Panc1 (cell line): ENCODE measurements around the gene DCN. TPM values are rescaled to one million over a fixed set of nuclear protein-coding genes. Genes with fewer than 3 reads are reported as not detected.

Experiments used
- ATAC-seq: fragments of 200-7000 bp; cut with Tn5 transposase; 2 replicates; pipeline ENCODE4 v1.9.1; 2020; ENCODE audit warnings: mild to moderate bottlenecking, moderate library complexity
- BruUV-seq: library from RNA; stranded (reverse); fragments of 400-500 nt; replicated peaks from 2 replicates; lab custom pipeline; 2021; lab: Mats Ljungman, UMichigan
- CTCF ChIA-PET: fragments of 300-600 bp; sonication (Branson Sonifier 250); formaldehyde crosslinking; loops from one replicate; lab custom pipeline; 2022; ENCODE audit warnings: antibody characterized with exemption; lab: Charles Lee
- POLR2A ChIA-PET: fragments of 300-600 bp; sonication (Branson Sonifier 250); formaldehyde crosslinking; loops from one replicate; lab custom pipeline; 2022; ENCODE audit warnings: antibody characterized with exemption; lab: Charles Lee
- DNase-seq: peaks from one replicate; pipeline ENCODE4 v3.0.0-alpha.2; 2010; ENCODE audit warnings: low read depth, low spot score
- H3K27ac ChIP-seq: 2 replicates; pipeline ENCODE4 v1.5.1; 2011; ENCODE audit warnings: mild to moderate bottlenecking, low read length, inconsistent platforms
- H3K27me3 ChIP-seq: fragments of 200-500 bp; sonication (Bioruptor generic); 2 replicates; pipeline ENCODE4 v1.6.0; 2014; ENCODE audit warnings: low read length, inconsistent platforms; ENCODE audit not compliant: control insufficient read depth, insufficient read depth
- H3K36me3 ChIP-seq: fragments of 200-500 bp; sonication (Bioruptor generic); 2 replicates; pipeline ENCODE4 v1.5.1; 2014; ENCODE audit warnings: inconsistent platforms, mild to moderate bottlenecking, low read length, moderate library complexity; ENCODE audit not compliant: control insufficient read depth, insufficient read depth
- H3K4me1 ChIP-seq: 2 replicates; pipeline ENCODE4 v1.5.1; 2011; ENCODE audit warnings: inconsistent platforms, mild to moderate bottlenecking, low read length, moderate library complexity; ENCODE audit not compliant: control insufficient read depth, insufficient read depth
- H3K4me3 ChIP-seq, 2 experiments: 2 replicates each; pipeline ENCODE4 v1.5.1; 2011 to 2012; ENCODE audit warnings: low read depth in 2 of 2, low read length in 2 of 2, mild to moderate bottlenecking in 2 of 2, inconsistent platforms in 1 of 2, moderate library complexity in 1 of 2
- H3K9me3 ChIP-seq: fragments of 200-500 bp; sonication (Bioruptor generic); 2 replicates; pipeline ENCODE4 v1.5.1; 2014; ENCODE audit warnings: low read depth, mild to moderate bottlenecking, inconsistent platforms, low read length, moderate library complexity; ENCODE audit not compliant: control insufficient read depth, insufficient read depth
- CTCF ChIP-seq: fragments of 450-650 bp; IDR thresholded peaks from 2 replicates; pipeline ENCODE4 v1.5.1; 2017; ENCODE audit warnings: mild to moderate bottlenecking
- POLR2AphosphoS5 ChIP-seq: IDR thresholded peaks from 2 replicates; pipeline ENCODE4 v1.6.1; 2012; ENCODE audit warnings: mild to moderate bottlenecking, low read depth, low read length, moderate library complexity
- REST ChIP-seq, 2 experiments: IDR thresholded peaks; 2 replicates each; pipeline ENCODE4 v1.6.1; 2011 to 2012; ENCODE audit warnings: low read depth in 2 of 2, control low read depth in 1 of 2, low read length in 1 of 2, mild to moderate bottlenecking in 1 of 2, moderate library complexity in 1 of 2; ENCODE audit not compliant: insufficient read depth in 1 of 2
- SIN3A ChIP-seq: IDR thresholded peaks from 2 replicates; pipeline ENCODE4 v1.6.1; 2012; ENCODE audit warnings: low read depth, mild to moderate bottlenecking, low read length, moderate library complexity, borderline replicate concordance; ENCODE audit not compliant: insufficient read depth
- TCF7L2 ChIP-seq: IDR thresholded peaks from 2 replicates; pipeline ENCODE4 v1.6.1; 2011; ENCODE audit warnings: mild to moderate bottlenecking, low read depth, low read length, inconsistent platforms
- in situ Hi-C: cut with HindIII; loops from 2 replicates; pipeline ENCODE4 v1.10.0; 2016; ENCODE audit warnings: low sequenced_read_pairs, low pct_unique_long_range_greater_than_20kb
- intact Hi-C: fragments of 100-400 bp; cut with micrococcal nuclease; formaldehyde crosslinking; loops from one replicate; pipeline ENCODE4 v1.10.0; 2022; ENCODE audit not compliant: unreplicated experiment
- total RNA-seq: library from RNA; stranded (reverse); gene quantifications from one replicate; pipeline ENCODE4 v1.2.1, GENCODE V29; 2021; ENCODE audit not compliant: unreplicated experiment

Gene DCN
- total RNA-seq, 1 experiment from 2014 or later = 1.9 TPM

DNA sequence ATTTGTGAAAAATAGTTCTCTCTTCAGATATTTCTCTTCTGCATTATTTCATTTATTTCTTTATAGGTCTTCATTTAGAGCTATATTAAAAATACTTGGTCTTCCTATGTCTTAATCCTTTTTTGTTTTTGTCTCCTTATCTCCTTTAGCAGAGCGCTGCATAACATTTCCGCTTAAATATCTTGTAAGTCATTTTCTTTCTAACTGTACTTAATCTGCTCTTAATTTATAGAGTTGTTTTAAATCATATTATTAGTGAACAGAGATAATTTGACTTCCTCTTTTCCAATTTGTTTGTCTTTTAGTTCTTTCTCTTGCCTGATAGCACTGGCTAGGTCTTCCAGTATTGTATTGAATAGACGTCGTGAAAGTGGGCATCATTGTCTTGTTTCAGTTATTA lies 89.3 kb downstream of the DCN start:
- Histone ChIP-seq H3K27me3 (no peaks in the 10 kb centered on the region), H3K27ac (no peak overlapping the region), H3K9me3 (no peaks in the 10 kb centered on the region), H3K4me3 (no peak overlapping the region), H3K4me1 (no peaks in the 10 kb centered on the region), H3K36me3 (no peaks in the 10 kb centered on the region)
- DNase-seq (no peak), ATAC-seq (no peak)
- in situ Hi-C loops (no loop called here), intact Hi-C loops (no loop called here)
- TF ChIP-seq POLR2AphosphoS5 (no peak), CTCF (no peak), TCF7L2 (no peak), SIN3A (no peak), REST (IDR thresholded peaks at IDR 0.05; ENCODE audit: insufficient read depth in 1 of 2, low read depth in 2 of 2, low read length in 1 of 2) (no peak)
- no TSS peak for BruUV-seq
- CTCF ChIA-PET = no interaction called here
- POLR2A ChIA-PET = no interaction called here

DNA sequence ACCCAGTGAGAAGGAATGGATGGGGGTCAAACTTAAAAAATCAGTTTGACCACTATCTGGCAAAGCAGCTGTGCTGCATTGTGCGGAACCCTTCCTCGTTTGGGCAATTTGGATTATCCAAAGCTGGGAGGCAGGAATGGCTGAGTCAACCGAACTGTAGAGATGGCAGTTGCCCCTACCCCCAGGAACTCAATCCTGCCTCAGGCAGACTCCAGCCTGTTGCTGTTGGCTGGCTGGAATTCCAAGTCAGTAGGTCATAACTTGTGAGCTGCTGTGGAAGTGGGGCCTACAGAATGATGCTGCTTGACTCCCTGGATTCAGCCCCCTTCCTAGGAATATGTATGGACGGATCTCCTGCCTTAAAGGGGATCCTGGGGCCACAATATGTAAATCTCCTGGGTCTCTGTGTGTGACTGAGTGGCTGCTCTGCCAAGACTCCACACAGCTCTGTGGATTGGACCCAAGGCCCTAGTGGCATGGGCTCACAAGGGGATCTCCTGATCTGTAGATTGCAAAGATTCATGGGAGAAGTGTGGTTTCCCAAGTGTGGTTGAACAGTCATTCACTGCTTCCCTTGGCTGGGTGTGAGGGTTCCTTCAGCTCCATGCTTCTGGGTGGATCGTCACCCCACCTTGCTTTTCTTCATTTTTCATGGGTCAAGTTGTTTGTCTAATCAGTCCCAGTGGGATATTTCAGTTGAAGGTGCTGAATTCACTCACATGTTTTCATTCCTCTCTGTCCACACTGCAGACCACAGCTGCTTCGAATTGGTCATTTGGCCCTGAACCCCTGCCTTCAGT lies 90.5 kb downstream of the DCN start:
- TF ChIP-seq TCF7L2 (no peak), CTCF (no peak), POLR2AphosphoS5 (no peak), REST (IDR thresholded peaks at IDR 0.05; ENCODE audit: insufficient read depth in 1 of 2, low read depth in 2 of 2, low read length in 1 of 2) (no peak), SIN3A (no peak)
- Histone ChIP-seq H3K27me3 (no peaks in the 10 kb centered on the region), H3K27ac (no peak overlapping the region), H3K9me3 (no peaks in the 10 kb centered on the region), H3K4me3 (no peak overlapping the region), H3K4me1 (no peaks in the 10 kb centered on the region), H3K36me3 (no peaks in the 10 kb centered on the region)
- in situ Hi-C loops = no loop called here
- ChIA-PET POLR2A (no interaction called here), CTCF (no interaction called here)
- DNase-seq (no peak), ATAC-seq (no peak)
- intact Hi-C loops = no loop called here
- BruUV-seq = no TSS peak
